Measurements from ENCODE around the gene KRTAP1-4.
"Not testable (repeated sequence)": the region's sequence is repeated elsewhere in the genome, so short reads cannot be mapped to it uniquely, and the experiment has no call there.

Gene KRTAP1-4, protein sequence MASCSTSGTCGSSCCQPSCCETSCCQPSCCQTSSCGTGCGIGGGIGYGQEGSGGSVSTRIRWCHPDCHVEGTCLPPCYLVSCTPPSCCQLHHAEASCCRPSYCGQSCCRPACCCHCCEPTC

DNA sequence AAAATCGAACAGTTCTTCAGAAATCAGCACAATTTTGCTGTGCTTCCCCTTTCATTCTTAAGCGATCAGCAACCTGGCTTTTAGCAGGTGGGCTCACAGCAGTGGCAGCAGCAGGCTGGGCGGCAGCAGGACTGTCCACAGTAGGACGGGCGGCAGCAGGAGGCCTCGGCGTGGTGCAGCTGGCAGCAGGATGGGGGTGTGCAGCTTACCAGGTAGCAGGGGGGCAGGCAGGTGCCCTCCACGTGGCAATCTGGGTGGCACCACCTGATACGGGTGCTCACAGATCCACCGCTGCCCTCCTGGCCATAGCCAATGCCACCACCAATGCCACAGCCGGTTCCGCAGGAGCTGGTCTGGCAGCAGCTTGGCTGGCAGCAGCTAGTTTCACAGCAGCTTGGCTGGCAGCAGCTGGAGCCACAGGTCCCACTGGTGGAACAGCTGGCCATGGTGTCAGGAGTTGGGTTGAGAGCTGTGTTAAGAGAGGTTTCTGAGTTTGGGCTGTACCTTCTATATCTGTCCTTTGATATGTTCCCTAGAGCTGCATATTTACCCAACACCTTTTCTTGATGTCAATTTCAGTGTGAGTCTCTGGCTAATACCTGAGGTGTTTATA lies at the start of gene KRTAP1-4:
Gene KRTAP1-4 (minus strand): TSS at position 563 of the 613 bp plus-strand sequence. CDS start 117 bp downstream, at position 446.
- no peak for DNase-seq

- DNase-seq: no peak
Measured at GRCh38 chr17:41076788-41077187, 46.8 kb upstream of the KRTAP1-4 start.

DNA sequence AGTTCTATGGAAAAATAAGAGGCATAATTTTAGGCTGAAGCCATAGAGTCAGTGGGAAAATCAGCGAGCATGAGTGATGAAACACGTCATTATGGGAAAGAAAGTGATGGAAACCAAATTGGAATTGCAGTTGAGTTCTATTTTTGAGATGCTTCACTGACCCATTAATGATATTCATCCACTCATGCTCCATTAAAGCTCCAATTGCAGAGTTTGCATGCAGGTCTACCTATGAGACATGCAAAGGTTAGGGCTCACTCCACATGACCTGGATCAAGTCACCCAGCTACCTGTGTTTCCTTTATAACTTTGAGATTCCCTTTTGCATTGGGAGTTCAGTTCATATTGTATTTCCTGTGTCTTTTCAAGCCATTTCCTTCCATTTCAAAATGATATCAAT lies 43.7 kb upstream of the KRTAP1-4 start:
- DNase-seq: no peak

GRCh38 chr17:41071606-41072360 lies 41.8 kb upstream of the KRTAP1-4 start:
- peak in 1 of 2 experiments; percentile 6 for DNase-seq

GRCh38 chr17:41069031-41069430 lies 39.0 kb upstream of the KRTAP1-4 start:
- DNase-seq: no peak

DNA sequence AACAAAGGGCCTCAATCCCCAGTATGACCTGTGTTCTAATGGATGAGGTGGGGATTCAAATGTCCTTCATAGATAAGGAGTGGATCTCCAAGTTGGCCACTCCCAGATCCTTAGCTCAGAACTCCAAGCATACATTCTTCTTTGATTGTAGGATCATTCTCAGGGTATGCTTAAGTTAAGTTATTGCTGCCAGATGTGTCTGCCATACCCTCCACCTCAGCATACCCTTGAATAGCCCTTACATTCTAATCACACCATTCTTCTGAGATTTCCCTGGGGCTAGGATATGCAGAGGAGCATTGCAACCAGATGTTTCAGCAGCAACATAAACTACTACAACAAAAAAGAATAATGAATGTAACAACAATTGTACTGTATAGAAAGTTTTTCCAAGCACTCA lies 37.3 kb upstream of the KRTAP1-4 start:
- no peak for DNase-seq

GRCh38 chr17:41065829-41066624 lies 36.0 kb upstream of the KRTAP1-4 start, which contains the start of gene KRTAP2-4:
TSS of gene KRTAP2-4 (minus strand) at chr17:41065879. CDS start at chr17:41065845, 34 bp downstream.
- DNase-seq: no peak

DNA sequence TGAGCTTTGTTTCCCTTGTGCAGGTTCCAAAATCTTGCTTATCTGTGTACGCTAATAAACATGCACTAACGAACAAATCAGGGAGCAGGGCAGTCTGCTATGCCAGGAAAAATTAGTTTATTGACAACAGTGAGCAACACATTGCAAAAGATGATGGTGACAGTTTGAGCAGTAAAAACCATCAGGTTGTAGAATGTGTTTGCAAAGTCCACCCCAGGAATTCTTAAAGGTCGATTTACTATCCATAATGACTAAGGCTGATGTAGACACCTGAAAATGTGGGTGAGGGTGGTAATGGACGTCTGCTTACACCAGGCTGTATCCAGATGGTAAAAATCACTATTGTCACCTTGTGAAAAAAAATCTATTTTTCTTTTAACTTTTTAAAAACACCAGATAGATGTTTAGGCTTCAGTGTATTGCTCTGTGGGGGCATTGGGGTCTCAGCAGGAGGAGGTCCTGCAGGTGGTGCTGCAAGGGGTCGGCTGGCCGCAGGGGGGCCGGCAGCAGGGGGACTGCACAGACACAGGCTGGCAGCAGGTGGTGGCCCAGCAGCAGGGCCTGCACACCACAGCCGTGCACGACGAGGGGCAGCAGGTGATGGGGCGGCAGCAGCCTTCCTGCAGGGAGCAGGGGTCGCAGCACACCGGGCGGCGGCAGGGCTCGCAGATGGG lies 35.2 kb upstream of the KRTAP1-4 start:
- not testable (repeated sequence) for DNase-seq

GRCh38 chr17:41064301-41064700 lies 34.3 kb upstream of the KRTAP1-4 start:
- no peak for DNase-seq

- no peak for DNase-seq
Measured at GRCh38 chr17:41063449-41063848, 33.5 kb upstream of the KRTAP1-4 start.

DNA sequence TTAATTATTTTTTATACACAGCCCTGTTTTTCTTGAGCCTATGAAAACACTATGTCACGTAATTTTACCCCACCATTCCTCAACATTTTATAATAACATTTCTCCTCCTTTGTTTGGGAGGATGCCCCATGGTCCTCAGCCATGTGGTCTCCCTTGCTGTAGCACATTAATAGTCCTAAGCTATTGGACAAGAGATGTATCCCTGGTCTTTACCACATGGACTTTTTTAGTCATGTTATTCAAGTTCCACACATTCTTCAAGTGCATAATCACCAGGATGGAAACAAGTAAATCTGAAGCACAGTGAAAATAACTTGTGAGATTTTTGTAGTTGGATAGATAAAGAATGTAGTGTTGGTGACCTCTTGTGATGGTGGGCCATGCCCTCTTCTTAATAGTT lies 32.0 kb upstream of the KRTAP1-4 start:
- no peak for DNase-seq

DNA sequence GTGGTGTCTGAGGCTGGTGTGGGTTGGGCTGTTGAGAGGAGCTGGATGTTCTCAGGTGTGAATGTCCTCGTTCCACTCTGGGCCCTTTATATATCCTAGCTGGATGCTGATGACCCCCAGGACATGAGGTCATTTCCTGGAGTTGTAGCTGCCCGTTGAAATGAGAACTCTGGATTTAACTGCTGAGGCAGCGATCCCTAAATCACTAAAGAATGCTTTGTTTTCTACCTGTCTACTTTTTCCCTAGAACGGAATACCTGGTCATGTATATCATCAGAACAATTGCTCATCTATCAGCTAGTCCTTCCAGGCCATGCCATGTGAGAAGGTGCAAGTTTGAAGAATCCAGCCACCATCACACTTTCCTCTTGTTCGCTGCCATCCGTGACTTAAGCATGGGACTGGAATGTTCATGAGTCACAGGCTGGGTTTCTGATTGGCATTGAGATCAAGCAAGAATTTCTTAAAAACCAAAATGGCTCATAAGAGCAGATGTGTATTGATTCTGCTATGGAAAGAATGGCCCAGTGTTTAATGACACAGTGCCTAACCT lies 30.1 kb upstream of the KRTAP1-4 start, which contains the start of gene KRTAP2-3:
Gene KRTAP2-3 (minus strand): TSS at position 63 of the 553 bp plus-strand sequence. CDS start 64 bp downstream, outside the sequence.
- DNase-seq: no peak

- DNase-seq: not testable (repeated sequence)
Measured at GRCh38 chr17:41059276-41060051, 29.5 kb upstream of the KRTAP1-4 start.

- DNase-seq: no peak
Measured at GRCh38 chr17:41058741-41059140, 28.7 kb upstream of the KRTAP1-4 start.

- no peak for DNase-seq
Measured at GRCh38 chr17:41057547-41057946, 27.6 kb upstream of the KRTAP1-4 start.

GRCh38 chr17:41055130-41055529 lies 25.1 kb upstream of the KRTAP1-4 start, which contains the start of gene KRTAP2-2:
TSS of gene KRTAP2-2 (minus strand) at chr17:41055230. CDS start at chr17:41055211, 19 bp downstream.
- DNase-seq: not testable (repeated sequence)

- not testable (repeated sequence) for DNase-seq
Measured at GRCh38 chr17:41054556-41054955, 24.6 kb upstream of the KRTAP1-4 start.

GRCh38 chr17:41054025-41054424 lies 24.0 kb upstream of the KRTAP1-4 start:
- DNase-seq: no peak

DNA sequence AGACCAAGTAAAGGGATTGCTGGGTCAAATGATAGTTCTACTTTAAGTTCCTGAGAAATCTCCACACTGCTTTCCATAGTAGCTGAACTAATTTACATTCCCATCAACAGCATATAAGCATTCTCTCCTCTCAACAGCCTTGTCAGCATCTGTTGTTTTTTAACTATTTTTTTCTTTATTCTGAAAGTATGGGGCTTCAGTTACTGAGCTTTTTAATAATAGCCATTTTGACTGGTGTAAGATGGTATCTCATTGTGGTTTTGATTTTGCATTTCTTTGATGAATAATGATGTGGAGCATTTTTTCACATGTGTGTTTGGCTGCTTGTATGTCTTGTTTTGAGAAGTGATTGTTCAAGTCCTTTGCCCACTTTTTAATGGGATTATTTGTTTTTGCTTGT lies 22.6 kb upstream of the KRTAP1-4 start:
- DNase-seq: no peak

DNA sequence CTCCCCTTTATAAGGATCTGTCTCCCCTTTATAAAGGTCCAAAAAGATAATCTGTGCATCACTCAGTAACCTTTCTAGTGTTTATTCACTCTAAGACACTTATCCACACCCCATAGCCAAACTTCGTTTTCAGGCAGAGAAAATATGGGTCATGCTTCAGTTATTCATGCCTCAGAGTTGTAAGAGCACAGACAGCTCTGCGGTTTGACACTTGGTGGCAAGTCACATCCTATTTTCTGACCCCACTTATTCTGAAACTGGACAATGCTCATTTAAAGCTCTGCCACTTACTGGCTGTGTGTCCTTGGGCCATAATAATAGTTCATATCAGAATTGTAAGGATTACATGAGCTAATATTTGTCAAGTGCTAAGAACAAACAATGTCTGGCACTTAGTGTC lies 19.1 kb upstream of the KRTAP1-4 start:
- no peak for DNase-seq

DNA sequence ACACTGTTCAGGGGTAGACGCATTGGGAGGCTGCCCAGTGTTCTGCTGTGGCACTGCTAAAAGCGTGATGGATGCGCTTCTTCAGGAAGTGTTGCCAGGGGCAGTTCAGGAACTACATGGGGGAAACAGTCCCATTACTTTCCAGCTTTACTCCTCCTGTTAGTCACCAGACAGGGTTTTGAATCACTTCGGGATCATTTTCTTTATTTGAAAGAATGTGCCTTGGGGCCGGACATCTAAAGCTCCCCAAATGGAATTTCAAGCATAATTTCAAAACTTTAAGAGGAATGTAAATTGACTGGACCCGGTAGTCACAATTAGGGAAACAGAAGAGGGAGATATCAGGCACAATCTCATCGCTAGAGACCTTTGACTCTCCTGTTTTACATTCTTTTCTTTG lies 18.4 kb upstream of the KRTAP1-4 start:
- DNase-seq: no peak
